ENCODE results near the gene ENTPD8.
A peak's percentile ranks its signal among the peaks of the same experiment; 100 is the strongest.
"Not testable (repeated sequence)": the region's sequence is repeated elsewhere in the genome, so short reads cannot be mapped to it uniquely, and the experiment has no call there.

ENTPD8 gene

GRCh38 chr9:137391411-137391754 lies 49.8 kb downstream of the ENTPD8 start:
- in situ Hi-C loops (cut with HindIII; ENCODE audit: low pct_unique_long_range_greater_than_20kb, low sequenced_read_pairs) = no loop called here
- no peak for TF ChIP-seq JUND (IDR thresholded peaks at IDR 0.05; ENCODE audit: low read depth)

GRCh38 chr9:137390553-137391410 lies 50.4 kb downstream of the ENTPD8 start:
- peak; percentile 53 to 75 for DNase-seq (ENCODE audit: low read depth in 1 of 2, low spot score in 1 of 2)
- TF ChIP-seq JUND (IDR thresholded peaks at IDR 0.05; ENCODE audit: low read depth) = no peak
- in situ Hi-C loops (cut with HindIII; ENCODE audit: low pct_unique_long_range_greater_than_20kb, low sequenced_read_pairs) = no loop called here

More at GRCh38 chr9:137391411-137391754, 49.8 kb downstream of the ENTPD8 start:
- DNase-seq (ENCODE audit: low read depth in 1 of 2, low spot score in 1 of 2) = no peak

GRCh38 chr9:137389428-137389746 lies 51.8 kb downstream of the ENTPD8 start:
- TF ChIP-seq JUND (IDR thresholded peaks at IDR 0.05; ENCODE audit: low read depth) = no peak
- in situ Hi-C loops (cut with HindIII; ENCODE audit: low pct_unique_long_range_greater_than_20kb, low sequenced_read_pairs) = no loop called here
- no peak for DNase-seq (ENCODE audit: low read depth in 1 of 2, low spot score in 1 of 2)

- DNase-seq (ENCODE audit: low read depth in 1 of 2, low spot score in 1 of 2) = no peak
- in situ Hi-C loops (cut with HindIII; ENCODE audit: low pct_unique_long_range_greater_than_20kb, low sequenced_read_pairs) = no loop called here
- TF ChIP-seq JUND (IDR thresholded peaks at IDR 0.05; ENCODE audit: low read depth) = no peak
Measured at GRCh38 chr9:137388589-137389427, 52.3 kb downstream of the ENTPD8 start.

- in situ Hi-C loops (cut with HindIII; ENCODE audit: low pct_unique_long_range_greater_than_20kb, low sequenced_read_pairs) = no loop called here
- TF ChIP-seq JUND (IDR thresholded peaks at IDR 0.05; ENCODE audit: low read depth) = no peak
- no peak for DNase-seq (ENCODE audit: low read depth in 1 of 2, low spot score in 1 of 2)
Measured at GRCh38 chr9:137387891-137388560, 53.1 kb downstream of the ENTPD8 start.

- DNase-seq (ENCODE audit: low read depth in 1 of 2, low spot score in 1 of 2) = no peak
- in situ Hi-C loops (cut with HindIII; ENCODE audit: low pct_unique_long_range_greater_than_20kb, low sequenced_read_pairs) = no loop called here
- TF ChIP-seq JUND (IDR thresholded peaks at IDR 0.05; ENCODE audit: low read depth) = no peak
Measured at GRCh38 chr9:137387114-137387890, 53.9 kb downstream of the ENTPD8 start.

- in situ Hi-C loops (cut with HindIII; ENCODE audit: low pct_unique_long_range_greater_than_20kb, low sequenced_read_pairs); DNase-seq (ENCODE audit: low read depth in 1 of 2, low spot score in 1 of 2): not testable (repeated sequence)
Measured at GRCh38 chr9:137386507-137387113, 54.5 kb downstream of the ENTPD8 start.

- no peak for TF ChIP-seq JUND (IDR thresholded peaks at IDR 0.05; ENCODE audit: low read depth)
- no peak for DNase-seq (ENCODE audit: low read depth in 1 of 2, low spot score in 1 of 2)
- in situ Hi-C loops (cut with HindIII; ENCODE audit: low pct_unique_long_range_greater_than_20kb, low sequenced_read_pairs) = no loop called here
Measured at GRCh38 chr9:137385061-137385655, 56.0 kb downstream of the ENTPD8 start.

All from T47D (cell line).